Stimulated activated CD4-positive, alpha-beta T cell treated with anti-CD3 and anti-CD28 coated beads, TNF-alpha, amount 100 ng/mL, for 48 hours (primary cell): Measurements from ENCODE around the gene MCM5.
"Not testable (repeated sequence)": the region's sequence is repeated elsewhere in the genome, so short reads cannot be mapped to it uniquely, and the experiment has no call there.

Source experiments
- DNase-seq, 3 donors: peaks; one replicate each; pipeline ENCODE4 v3.0.0-alpha.2; 2020; ENCODE audit warnings: low read depth in 3 of 3

Gene MCM5

GRCh38 chr22:35399678-35400500 lies at the start of gene MCM5:
TSS of gene MCM5 (plus strand) at chr22:35400140. CDS start at chr22:35400439, 299 bp downstream.
- peak; percentile 94 to 97 (median 94) for DNase-seq

- DNase-seq = peak; percentile 79 to 87 (median 79)
Measured at GRCh38 chr22:35350539-35351503, 49.1 kb upstream of the MCM5 start.

GRCh38 chr22:35352214-35353111 lies 47.5 kb upstream of the MCM5 start:
- peak; percentile 35 to 64 (median 37) for DNase-seq

- DNase-seq = no peak
Measured at GRCh38 chr22:35353318-35353717, 46.6 kb upstream of the MCM5 start.

GRCh38 chr22:35354068-35354467 lies 45.9 kb upstream of the MCM5 start:
- no peak for DNase-seq

GRCh38 chr22:35357883-35358621 lies 41.9 kb upstream of the MCM5 start:
- no peak for DNase-seq

GRCh38 chr22:35359380-35360065 lies 40.4 kb upstream of the MCM5 start:
- DNase-seq = no peak

GRCh38 chr22:35361001-35361558 lies 38.9 kb upstream of the MCM5 start:
- no peak for DNase-seq

GRCh38 chr22:35363566-35364086 lies 36.3 kb upstream of the MCM5 start:
- DNase-seq = no peak

GRCh38 chr22:35364230-35364629 lies 35.7 kb upstream of the MCM5 start:
- DNase-seq = not testable (repeated sequence)

GRCh38 chr22:35367331-35367886 lies 32.5 kb upstream of the MCM5 start:
- no peak for DNase-seq

- no peak for DNase-seq
Measured at GRCh38 chr22:35368386-35368785, 31.6 kb upstream of the MCM5 start.

- no peak for DNase-seq
Measured at GRCh38 chr22:35369996-35370395, 29.9 kb upstream of the MCM5 start.

GRCh38 chr22:35373781-35374180 lies 26.2 kb upstream of the MCM5 start:
- DNase-seq = no peak

GRCh38 chr22:35375031-35375430 lies 24.9 kb upstream of the MCM5 start:
- DNase-seq = no peak

GRCh38 chr22:35375526-35375925 lies 24.4 kb upstream of the MCM5 start:
- no peak for DNase-seq

- DNase-seq = no peak
Measured at GRCh38 chr22:35376728-35377472, 23.0 kb upstream of the MCM5 start.

- DNase-seq = no peak
Measured at GRCh38 chr22:35377735-35378134, 22.2 kb upstream of the MCM5 start.

GRCh38 chr22:35378621-35379020 lies 21.3 kb upstream of the MCM5 start:
- no peak for DNase-seq
